ENCODE data around the gene FGF14.

DNA sequence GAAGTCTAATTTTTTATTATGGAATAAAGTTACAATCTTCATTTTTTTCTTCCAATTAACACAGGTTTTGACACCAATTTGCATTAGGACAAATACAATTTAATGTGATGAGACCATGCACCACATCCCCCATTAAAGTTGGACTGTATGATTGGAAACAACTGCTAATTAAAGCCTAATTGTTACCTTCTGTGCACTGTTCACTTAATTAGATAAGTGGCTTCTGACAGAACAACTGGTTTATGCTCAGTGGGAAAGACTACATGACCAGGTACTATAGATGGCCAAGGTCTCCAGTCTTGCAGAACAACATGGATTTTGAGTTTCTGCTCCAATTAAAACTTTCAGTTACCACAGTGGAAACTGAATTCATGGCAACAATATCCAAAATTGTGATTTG, 198.1 kb downstream of the FGF14 start:
- TF ChIP-seq POLR2AphosphoS5 (IDR thresholded peaks at IDR 0.05; ENCODE audit: low read depth) = no peak
- TF ChIP-seq, protein P1, sequence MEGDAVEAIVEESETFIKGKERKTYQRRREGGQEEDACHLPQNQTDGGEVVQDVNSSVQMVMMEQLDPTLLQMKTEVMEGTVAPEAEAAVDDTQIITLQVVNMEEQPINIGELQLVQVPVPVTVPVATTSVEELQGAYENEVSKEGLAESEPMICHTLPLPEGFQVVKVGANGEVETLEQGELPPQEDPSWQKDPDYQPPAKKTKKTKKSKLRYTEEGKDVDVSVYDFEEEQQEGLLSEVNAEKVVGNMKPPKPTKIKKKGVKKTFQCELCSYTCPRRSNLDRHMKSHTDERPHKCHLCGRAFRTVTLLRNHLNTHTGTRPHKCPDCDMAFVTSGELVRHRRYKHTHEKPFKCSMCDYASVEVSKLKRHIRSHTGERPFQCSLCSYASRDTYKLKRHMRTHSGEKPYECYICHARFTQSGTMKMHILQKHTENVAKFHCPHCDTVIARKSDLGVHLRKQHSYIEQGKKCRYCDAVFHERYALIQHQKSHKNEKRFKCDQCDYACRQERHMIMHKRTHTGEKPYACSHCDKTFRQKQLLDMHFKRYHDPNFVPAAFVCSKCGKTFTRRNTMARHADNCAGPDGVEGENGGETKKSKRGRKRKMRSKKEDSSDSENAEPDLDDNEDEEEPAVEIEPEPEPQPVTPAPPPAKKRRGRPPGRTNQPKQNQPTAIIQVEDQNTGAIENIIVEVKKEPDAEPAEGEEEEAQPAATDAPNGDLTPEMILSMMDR (conservative IDR thresholded peaks at IDR 0.05; ENCODE audit: low read depth in 2 of 2) = no peak
- no peak for TF ChIP-seq EZH2phosphoT487 (IDR thresholded peaks at IDR 0.05; ENCODE audit: unreplicated experiment)
- no peak for TF ChIP-seq EZH2 (IDR thresholded peaks at IDR 0.05; ENCODE audit: low read depth, unreplicated experiment)
- TF ChIP-seq, protein P2, sequence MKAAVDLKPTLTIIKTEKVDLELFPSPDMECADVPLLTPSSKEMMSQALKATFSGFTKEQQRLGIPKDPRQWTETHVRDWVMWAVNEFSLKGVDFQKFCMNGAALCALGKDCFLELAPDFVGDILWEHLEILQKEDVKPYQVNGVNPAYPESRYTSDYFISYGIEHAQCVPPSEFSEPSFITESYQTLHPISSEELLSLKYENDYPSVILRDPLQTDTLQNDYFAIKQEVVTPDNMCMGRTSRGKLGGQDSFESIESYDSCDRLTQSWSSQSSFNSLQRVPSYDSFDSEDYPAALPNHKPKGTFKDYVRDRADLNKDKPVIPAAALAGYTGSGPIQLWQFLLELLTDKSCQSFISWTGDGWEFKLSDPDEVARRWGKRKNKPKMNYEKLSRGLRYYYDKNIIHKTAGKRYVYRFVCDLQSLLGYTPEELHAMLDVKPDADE (IDR thresholded peaks at IDR 0.05) = no peak
- TF ChIP-seq, protein P3, sequence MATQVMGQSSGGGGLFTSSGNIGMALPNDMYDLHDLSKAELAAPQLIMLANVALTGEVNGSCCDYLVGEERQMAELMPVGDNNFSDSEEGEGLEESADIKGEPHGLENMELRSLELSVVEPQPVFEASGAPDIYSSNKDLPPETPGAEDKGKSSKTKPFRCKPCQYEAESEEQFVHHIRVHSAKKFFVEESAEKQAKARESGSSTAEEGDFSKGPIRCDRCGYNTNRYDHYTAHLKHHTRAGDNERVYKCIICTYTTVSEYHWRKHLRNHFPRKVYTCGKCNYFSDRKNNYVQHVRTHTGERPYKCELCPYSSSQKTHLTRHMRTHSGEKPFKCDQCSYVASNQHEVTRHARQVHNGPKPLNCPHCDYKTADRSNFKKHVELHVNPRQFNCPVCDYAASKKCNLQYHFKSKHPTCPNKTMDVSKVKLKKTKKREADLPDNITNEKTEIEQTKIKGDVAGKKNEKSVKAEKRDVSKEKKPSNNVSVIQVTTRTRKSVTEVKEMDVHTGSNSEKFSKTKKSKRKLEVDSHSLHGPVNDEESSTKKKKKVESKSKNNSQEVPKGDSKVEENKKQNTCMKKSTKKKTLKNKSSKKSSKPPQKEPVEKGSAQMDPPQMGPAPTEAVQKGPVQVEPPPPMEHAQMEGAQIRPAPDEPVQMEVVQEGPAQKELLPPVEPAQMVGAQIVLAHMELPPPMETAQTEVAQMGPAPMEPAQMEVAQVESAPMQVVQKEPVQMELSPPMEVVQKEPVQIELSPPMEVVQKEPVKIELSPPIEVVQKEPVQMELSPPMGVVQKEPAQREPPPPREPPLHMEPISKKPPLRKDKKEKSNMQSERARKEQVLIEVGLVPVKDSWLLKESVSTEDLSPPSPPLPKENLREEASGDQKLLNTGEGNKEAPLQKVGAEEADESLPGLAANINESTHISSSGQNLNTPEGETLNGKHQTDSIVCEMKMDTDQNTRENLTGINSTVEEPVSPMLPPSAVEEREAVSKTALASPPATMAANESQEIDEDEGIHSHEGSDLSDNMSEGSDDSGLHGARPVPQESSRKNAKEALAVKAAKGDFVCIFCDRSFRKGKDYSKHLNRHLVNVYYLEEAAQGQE (IDR thresholded peaks at IDR 0.05; ENCODE audit: unreplicated experiment) = no peak
- TF ChIP-seq ZNF331 (CRISPR knock-in tag; IDR thresholded peaks at IDR 0.05; ENCODE audit: low read depth) = no peak
- no peak for TF ChIP-seq JUNB (IDR thresholded peaks at IDR 0.05; ENCODE audit: unreplicated experiment)
- TF ChIP-seq ZNF114 (CRISPR knock-in tag; IDR thresholded peaks at IDR 0.05) = no peak
- no peak for TF ChIP-seq NANOG (IDR thresholded peaks at IDR 0.05; ENCODE audit: borderline replicate concordance)
- TF ChIP-seq CREB1 (CRISPR knock-in tag; IDR thresholded peaks at IDR 0.05; ENCODE audit: low read depth) = no peak

All from GM23338 (cell line).